HG03108 (cell line): ENCODE measurements around the gene NUDT3.
"Not testable (repeated sequence)": the region's sequence is repeated elsewhere in the genome, so short reads cannot be mapped to it uniquely, and the experiment has no call there.

Source experiments
- ATAC-seq: cut with Tn5 transposase; IDR thresholded peaks from one replicate; pipeline ENCODE4 v1.9.1; 2021; ENCODE audit warnings: moderate library complexity; ENCODE audit not compliant: unreplicated experiment

The NUDT3 gene

DNA sequence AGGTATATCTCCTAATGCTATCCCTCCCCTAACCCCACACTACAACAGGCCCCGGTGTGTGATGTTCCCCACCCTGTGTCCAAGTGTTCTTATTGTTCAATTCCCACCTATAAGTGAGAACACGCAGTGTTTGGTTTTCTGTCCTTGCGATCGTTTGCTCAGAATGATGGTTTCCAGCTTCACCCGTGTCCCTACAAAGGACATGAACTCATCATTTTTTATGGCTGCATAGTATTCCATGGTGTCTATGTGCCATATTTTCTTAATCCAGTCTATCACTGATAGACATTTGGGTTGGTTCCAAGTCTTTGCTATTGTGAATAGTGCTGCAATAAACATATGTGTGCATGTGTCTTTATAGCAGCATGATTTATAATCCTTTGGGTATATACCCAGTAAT lies 20.6 kb downstream of the NUDT3 start:
- ATAC-seq = not testable (repeated sequence)

DNA sequence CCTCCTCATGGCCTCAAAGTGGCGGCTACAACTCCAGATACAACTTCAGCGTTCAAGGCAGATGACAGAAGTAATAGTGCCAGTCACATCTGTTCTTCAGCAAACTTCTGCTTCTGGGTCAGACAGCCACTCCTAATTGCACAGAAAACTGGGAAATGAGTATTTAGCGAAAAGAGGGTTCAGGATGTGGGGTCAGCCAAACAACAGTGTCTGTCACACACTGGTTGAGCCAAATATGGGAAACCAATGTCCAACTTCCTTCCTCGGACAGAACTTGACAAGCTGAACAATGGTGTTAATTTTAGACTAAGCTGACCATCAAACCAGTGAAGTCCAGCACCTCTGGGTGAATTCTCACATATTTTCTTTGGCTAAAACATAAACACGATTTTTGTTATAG lies 22.1 kb downstream of the NUDT3 start:
- no peak for ATAC-seq

DNA sequence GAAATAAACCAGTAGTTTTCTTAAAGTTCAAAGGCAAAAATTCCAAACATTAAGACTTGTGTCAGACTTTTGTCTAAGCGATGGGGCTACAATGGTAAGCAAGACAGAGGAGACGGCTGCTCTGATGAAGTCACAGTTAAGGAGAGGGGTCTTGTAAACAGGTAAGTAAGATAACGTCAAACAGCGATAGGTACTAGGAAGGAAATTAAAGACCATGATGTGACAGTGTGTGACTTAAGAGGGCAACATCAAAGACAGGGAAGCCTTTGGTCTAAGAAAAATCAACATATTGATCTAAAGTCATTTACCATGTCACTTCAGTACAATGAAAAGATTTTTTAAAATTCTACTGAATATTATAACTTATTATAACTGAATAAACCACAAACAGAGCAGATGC lies 23.1 kb downstream of the NUDT3 start:
- no peak for ATAC-seq

DNA sequence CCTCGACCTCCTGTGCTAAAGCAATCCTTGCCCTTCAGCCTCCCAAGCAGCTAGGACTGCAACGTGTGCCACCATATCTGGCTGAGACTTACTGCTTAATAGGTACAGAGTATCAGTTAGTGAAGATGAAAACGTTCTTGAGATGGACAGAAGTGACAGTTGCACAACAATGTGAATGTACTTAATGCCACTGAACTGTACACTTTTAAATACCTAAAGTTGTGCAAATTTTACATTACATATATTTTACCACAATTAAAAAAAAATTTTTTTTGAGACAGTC lies 25.9 kb downstream of the NUDT3 start:
- ATAC-seq = no peak

DNA sequence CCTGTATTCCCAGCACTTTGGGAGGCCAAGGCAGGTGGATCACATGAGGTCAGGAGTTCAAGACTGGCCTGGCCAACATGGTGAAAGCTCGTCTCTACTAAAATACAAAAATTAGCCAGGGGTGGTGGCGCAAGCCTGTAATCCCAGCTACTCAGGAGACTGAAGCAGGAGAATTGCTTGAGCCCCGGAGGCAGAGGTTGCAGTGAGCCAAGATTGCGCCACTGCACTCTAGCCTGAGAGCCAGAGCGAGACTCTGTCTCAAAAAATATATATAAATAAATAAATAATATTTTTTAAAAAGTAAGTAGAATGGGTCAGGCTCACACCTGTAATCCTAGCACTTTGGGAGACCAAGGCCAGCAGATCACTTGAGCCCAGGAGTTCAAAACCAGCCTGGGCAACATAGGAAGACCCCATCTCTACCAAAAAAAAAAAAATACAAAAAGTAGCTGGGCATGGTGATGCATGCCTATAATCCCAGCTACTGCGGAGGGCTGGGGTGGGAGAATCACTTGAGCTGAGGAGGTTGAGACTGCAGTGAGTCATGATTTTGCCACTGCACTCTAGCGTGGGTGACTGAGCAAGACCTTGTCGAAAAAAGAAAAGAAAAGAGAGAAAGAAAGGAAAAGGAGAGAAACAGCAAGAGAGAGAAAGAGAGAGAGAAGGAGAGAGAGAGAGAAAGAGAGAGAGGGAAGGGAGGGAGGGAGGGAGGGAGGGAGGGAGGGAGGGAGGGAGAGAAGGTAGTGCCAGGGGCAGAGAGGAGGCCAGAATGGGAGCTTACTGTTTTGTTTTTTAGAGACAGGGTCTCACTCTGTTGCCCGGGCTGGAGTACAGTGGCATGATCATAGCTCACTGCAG lies 26.5 kb downstream of the NUDT3 start:
- ATAC-seq = not testable (repeated sequence)

DNA sequence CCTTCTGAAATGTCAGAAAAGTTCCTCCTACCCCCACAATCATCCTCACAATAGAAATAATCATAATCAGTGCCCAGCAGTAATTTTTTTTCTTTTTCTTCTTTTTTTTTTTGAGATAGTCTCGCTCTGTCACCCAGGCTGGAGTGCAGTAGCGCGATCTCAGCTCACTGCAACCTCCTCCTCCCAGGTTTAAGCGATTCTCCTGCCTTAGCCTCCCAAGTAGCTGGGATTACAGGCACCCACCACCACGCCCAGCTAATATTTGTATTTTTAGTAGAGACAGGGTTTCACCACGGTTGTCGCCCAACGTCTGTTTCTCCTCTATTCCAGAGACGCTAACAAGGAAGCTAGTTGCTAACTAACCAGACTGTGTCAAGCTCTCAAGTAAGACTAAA lies 28.8 kb downstream of the NUDT3 start:
- ATAC-seq = not testable (repeated sequence)

DNA sequence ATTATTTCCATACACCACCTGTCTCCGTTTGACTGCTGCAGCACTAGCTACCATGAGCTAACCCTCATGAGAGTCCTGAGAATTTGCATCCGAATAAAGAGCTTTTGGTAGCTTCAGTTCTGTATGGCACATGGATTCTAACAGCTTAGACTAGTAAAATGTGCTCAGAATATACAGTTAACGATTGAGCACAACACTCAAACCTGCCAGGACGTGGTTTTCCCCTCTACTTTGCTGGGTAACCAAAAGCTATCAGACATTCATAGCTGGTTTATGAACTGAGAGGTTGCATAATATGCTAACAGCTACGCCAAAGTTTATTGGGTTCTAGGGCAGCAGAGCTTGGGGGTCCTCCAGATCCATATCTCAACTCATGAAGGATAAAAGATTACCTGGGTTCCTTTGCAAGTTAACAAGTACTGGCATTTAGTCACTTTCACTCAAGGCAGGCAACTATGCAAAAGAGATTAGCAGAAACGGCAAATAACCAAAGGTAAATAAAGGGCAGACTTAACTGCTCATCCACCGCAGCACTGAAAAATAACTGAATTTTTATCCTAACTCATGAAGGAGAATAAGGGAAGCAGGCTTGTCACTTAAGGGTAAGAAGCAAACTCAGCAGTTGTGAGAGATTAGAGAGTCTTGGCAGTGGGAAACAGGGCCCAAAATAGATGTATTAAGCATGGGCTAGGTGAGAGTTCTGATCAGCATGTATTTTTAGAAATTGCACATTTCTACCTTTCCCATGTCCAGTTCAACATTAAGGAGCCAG lies 29.4 kb downstream of the NUDT3 start:
- no peak for ATAC-seq

DNA sequence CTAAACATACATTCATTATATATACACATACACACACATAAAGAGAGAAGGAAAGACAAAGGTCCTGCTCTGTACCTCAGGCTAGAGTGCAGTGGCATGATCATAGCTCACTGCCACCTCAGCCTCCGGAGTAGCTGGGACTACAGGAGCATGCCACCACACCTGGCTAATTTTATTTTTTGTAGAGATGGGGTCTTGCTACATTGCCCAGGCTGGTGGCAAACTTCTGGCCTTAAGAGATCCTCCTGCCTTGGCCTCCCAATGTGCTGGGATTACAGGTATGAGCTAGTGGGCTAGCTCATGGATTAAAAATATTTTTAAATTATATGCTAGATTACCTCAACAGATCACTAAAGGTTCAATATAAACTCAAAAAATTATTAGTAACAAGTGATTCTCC lies 30.3 kb downstream of the NUDT3 start:
- ATAC-seq = no peak

DNA sequence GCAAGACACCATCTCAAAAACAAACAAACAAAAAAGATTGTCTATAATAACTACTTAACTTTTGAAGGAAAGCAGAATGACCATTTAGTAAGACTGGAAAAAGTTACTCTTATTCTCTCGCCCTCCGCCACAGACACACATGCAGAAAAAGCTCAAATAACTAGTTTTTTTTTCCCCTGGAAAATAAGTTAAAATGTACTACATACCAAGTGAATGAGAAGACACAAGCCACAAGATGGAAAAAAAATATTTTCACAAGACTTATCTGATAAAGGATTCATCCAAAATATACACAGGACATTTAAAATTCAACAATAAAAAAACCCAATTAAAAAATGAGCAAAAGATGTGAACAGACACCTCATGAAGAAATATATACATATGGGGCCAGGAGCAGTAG lies 31.9 kb downstream of the NUDT3 start:
- ATAC-seq = no peak

DNA sequence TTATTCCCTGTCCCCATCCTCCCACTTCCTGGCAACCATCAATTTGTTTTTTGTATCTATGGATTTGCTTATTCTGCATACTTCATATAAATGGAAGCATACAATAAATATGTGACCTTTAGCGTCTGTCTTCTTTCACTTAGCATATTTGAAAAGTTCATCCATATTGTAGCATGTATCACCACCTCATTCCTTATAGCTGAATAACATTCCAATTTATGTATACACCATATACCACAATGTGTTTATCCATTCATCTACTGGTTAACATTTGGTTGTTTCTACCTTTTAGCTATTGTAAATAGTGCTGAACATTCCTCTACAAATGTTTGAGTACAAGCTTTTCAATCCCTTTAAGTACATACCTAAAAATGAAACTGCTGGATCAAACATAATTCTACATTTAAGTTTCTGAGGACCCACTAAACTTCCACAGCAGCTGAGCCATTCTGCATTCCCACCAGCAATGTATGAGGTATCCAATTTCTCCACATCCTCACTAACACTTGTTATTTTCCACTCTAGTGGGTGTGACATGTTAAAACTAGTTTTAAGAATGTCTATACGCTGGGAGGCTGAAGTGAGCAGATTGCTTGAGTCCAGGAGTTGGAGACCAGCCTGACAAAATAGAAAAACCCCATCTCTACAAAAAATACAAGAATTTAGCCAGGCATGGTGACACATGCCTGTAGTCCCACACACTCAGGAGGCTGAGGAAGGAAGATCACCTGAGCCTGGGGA lies 32.9 kb downstream of the NUDT3 start:
- ATAC-seq = no peak

DNA sequence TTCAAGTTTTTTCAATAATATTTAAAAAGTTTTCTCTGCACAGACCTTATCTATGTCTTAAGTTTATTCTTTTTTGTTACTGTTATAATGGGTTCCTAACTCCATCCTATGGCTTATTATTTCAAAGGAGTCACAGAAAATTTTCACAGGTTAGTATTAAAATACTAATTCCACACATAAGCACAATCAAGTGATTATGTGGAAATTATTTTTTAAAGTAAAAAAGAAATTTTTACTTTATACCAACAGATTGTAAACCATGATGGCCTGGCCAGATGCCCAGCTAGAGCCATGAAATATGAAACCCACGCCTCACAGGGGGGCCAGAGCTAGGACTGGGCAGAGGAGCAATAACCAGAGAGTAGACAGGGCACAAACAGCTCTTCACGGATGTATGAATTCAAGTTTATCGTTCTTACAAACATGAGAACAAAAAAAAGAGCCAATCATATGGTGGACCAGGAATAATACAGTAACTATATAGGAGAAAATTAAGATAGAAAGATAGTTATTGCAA lies 34.0 kb downstream of the NUDT3 start:
- no peak for ATAC-seq

DNA sequence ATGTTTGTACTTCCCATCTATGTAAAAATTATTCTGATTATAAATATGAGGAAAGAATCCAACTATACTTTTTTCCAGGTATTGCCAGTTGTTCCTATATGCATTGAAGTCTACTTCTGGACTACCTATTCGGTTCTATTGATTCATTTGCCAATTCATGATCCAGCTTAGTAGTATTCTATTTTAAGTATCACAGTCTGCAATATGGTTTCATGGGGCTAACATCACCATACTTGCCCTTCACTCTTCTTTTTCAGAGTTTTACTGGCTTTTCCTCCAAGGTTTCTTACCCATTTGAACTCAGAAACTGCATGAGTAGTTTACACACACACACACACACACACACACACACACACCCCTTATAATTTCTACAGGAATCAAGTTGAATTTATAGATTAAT lies 34.5 kb downstream of the NUDT3 start:
- ATAC-seq = no peak

DNA sequence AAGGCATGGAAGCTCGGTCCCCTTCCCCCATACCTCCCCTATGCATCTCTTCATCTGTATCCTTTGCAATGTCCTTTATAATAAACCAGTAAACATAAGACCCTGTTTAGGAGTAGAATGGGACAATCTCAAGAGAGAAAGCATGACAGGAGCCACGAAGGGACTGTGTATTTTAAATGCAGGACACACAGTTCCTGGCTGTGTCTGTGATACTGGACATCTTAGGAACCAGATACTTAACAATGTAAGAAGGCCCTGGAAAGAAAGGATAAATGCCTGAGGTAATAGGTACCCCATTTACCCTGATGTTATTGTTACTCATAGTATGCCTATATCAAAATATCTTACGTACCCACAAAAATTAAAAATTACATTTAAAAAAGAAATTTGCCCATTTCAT lies 36.6 kb downstream of the NUDT3 start:
- ATAC-seq = no peak

DNA sequence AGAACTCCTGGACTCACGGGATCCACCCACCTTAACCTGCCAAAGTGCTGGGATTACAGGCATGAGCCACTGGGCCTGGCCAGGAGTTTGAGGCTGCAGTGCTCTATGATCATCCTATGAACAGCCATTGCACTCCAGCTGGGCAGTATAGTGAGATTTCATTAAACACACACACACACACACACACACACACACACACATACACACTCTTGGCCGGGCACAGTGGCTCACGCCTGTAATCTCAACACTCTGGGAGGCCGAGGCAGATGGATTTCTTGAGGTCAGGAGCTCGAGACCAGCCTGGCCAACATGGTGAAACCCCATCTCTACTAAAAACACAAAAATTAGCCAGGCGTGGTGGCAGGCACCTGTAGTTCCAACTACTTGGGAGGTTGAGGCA lies 38.2 kb downstream of the NUDT3 start:
- not testable (repeated sequence) for ATAC-seq

DNA sequence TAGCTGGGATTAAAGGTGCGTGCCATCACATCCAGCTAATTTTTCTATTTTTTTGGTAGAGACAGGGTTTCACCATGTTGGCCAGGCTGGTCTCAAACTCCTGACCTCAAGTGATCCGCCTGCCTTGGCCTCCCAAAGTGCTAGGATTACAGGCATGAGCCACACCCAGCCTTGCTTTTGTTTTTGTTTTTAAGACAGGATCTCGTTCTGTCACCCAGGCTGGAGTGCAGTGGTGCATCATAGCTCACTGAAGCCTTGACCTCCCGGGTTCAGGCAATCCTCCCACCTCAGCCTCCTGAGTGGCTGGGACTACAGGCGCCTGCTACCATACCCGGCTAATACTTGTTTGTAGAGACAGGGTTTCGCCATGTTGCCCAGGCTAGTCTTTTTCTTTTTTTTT lies 38.9 kb downstream of the NUDT3 start:
- ATAC-seq = not testable (repeated sequence)

DNA sequence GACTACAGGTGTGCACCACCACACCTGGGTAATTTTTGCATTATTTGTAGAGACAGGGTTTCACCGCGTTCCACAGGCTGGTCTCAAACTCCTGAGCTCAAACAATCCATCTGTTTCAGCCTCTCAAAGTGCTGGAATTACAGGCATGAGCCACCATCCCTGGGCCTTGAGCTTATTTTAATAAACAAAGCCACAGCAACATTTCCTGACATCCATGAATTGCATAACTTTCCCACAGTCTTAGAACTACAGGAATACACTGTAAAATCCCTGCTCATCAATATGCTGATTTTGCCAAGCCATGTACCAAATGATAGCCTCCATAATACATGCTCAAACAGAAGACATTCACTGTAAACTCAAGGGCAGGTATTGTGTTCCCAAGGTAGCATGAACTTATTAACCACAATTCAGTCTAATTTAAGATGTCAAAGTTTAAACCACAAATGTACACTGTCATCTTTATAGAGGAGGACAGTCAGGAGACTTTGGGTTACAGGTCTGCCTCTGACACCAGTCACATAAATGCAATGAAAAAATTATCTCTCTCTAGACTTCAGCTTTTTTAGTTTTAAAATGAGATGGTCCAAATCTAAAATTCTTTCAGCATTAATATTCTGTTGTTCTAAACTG lies 40.0 kb downstream of the NUDT3 start:
- ATAC-seq = no peak

DNA sequence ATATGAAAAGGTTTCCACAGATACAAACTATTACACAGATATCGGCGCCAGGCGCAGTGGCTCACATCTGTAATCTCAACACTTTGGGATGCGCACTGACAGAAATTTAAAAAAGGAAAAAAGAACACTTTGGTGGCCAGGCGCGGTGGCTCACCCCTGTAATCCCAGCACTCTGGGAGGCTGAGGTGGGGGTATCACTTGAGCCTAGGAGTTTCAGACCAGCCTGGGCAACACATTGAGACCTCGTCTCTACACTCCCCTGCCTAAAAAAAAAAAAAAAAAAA lies 41.6 kb downstream of the NUDT3 start:
- ATAC-seq = no peak

DNA sequence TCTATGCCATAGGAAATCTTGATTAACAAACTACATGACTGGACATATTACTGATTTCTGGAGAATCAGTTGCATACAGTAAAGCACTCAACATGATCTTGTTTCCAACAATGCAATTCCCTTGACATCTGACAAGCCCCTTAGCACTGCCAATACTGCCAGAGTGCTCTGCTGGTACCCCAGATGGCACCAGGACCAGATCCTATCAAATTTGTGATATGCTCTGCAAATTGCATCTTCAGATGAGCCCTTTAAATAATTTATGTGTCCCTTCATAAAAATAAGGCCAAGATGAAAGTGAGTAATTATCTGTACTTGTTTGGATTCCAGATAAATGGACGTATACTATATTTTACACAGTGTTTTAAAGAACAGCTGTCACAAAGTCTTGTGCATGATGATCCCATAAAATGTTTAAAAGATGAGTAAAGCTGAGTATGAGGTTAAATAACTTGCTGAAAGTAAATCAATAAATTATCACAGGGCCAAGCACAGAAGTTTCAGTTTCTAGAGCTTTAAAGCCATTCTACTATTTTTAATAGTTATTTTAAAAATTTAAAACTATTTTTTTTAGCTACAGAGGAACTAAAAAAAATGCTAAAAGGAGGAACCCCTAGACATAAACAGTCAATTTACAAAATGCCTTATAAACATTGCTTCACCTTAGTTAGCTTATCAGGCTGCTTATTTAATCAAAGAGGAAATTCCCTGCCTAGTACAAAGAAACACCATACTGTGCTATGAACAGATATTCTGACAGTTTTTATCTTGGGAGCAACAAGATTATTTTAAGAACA lies 42.1 kb downstream of the NUDT3 start:
- no peak for ATAC-seq

DNA sequence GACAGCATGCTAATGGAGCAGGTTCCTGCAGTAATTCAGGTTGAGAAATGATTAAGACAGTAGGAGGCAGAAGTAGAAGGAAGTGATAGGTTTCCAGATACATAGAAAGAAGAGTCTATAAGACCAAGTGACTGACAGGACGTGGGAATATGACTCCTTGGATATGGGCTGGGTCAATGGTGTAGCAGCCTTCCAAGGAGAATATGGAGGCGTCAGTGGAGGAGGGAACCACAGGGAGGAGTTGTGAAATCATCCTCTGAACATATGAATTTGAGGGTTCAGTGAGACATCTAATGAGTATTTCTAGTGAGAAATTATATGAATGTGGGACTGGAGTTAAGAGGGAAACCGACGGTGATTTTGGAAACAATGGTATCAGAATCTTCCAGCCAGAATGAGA lies 43.3 kb downstream of the NUDT3 start:
- no peak for ATAC-seq

DNA sequence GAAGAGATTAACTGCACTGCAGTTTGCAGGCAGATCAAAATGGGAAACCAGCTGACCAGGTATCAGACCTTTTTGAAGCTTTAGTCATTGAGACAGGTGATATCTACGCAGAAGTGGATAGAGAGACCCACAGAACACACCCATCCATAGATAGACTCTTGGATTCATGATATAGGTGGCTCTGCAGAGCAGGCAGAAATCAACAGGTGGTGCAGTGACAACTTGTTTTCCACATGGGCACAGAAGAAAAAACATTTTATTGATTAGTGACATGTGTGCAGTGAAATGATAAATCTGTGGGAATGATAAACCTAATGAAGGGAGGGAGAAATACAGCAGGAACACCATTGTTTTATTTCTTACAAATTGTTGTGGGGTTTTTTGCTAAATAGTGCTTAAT lies 45.2 kb downstream of the NUDT3 start:
- ATAC-seq = no peak
